ENCODE data around the gene AUTS2.

- TF ChIP-seq CTCF (conservative IDR thresholded peaks at IDR 0.05 in 1 of 2, IDR thresholded peaks at IDR 0.05 in 1 of 2; ENCODE audit: low read depth in 1 of 2, low read length in 2 of 2), result no peak
- no peak for TF ChIP-seq EZH2 (IDR thresholded peaks at IDR 0.05; ENCODE audit: low read length, missing control alignments)
Observed at GRCh38 chr7:70355198-70356020, 757.1 kb downstream of the AUTS2 start.
